NCI-H524 treated with DMSO at 0.1 percent for 48 hours (cell line): Measurements from ENCODE around the gene VPS13D.

Experiments used
- DNase-seq: peaks from one replicate; lab custom pipeline; 2025; lab: John Stamatoyannopoulos, UW

VPS13D gene

GRCh38 chr1:12491656-12492055 lies 261.8 kb downstream of the VPS13D start:
- no peak for DNase-seq

- DNase-seq = no peak
Measured at GRCh38 chr1:12495725-12496124, 265.9 kb downstream of the VPS13D start.

GRCh38 chr1:12496154-12496961 lies 266.5 kb downstream of the VPS13D start:
- no peak for DNase-seq

GRCh38 chr1:12499539-12500240 lies 269.9 kb downstream of the VPS13D start:
- DNase-seq = no peak

GRCh38 chr1:12501661-12502060 lies 271.8 kb downstream of the VPS13D start:
- DNase-seq = no peak

- DNase-seq = no peak
Measured at GRCh38 chr1:12502336-12503109, 272.7 kb downstream of the VPS13D start.

- DNase-seq = no peak
Measured at GRCh38 chr1:12503709-12504108, 273.9 kb downstream of the VPS13D start.

GRCh38 chr1:12504601-12505000 lies 274.8 kb downstream of the VPS13D start:
- DNase-seq = no peak

- DNase-seq = no peak
Measured at GRCh38 chr1:12505231-12505630, 275.4 kb downstream of the VPS13D start.

GRCh38 chr1:12505639-12506280 lies 275.9 kb downstream of the VPS13D start:
- no peak for DNase-seq

- DNase-seq = no peak
Measured at GRCh38 chr1:12506281-12507280, 276.8 kb downstream of the VPS13D start.

- no peak for DNase-seq
Measured at GRCh38 chr1:12507631-12508030, 277.8 kb downstream of the VPS13D start.

GRCh38 chr1:12508849-12509248 lies 279.0 kb downstream of the VPS13D start:
- DNase-seq = no peak

GRCh38 chr1:12511128-12511484 lies 281.3 kb downstream of the VPS13D start:
- DNase-seq = peak; percentile 36

GRCh38 chr1:12511516-12512468 lies 282.0 kb downstream of the VPS13D start:
- no peak for DNase-seq

GRCh38 chr1:12513181-12513580 lies 283.4 kb downstream of the VPS13D start:
- no peak for DNase-seq

- no peak for DNase-seq
Measured at GRCh38 chr1:12514590-12514989, 284.8 kb downstream of the VPS13D start.

- DNase-seq = no peak
Measured at GRCh38 chr1:12515234-12515633, 285.4 kb downstream of the VPS13D start.

GRCh38 chr1:12516741-12517140 lies 286.9 kb downstream of the VPS13D start:
- no peak for DNase-seq
